ENCODE data around the gene ULK2. TPM values are rescaled to one million over a fixed set of nuclear protein-coding genes. Genes with fewer than 3 reads are reported as not detected.
"Not testable (repeated sequence)": the region's sequence is repeated elsewhere in the genome, so short reads cannot be mapped to it uniquely, and the experiment has no call there.

Gene ULK2
- total RNA-seq (2014; rRNA removed; shearing (Covaris generic)) = 5.5 and 7.3 TPM in 2 replicates

- peak within 1 kb of the TSS; percentile 86 for H3K4me3 ChIP-seq
- peaks cover 18% of the 10 kb centered on the region for H3K4me1 ChIP-seq (replicated peaks)
- DNase-seq (ENCODE audit: low read depth in 1 of 2, low spot score in 2 of 2) = peak; percentile 50 to 55
- H3K27me3 ChIP-seq (replicated peaks) = no peaks in the 10 kb centered on the region
- peak within 1 kb of the TSS; percentile 53 for H3K27ac ChIP-seq
- peaks cover 7% of the 10 kb centered on the region for H3K9me3 ChIP-seq (replicated peaks)
- peaks cover 11% of the 10 kb centered on the region for H3K36me3 ChIP-seq
Observed at GRCh38 chr17:19867329-19868078, at the start of gene ULK2. Gene ULK2 (minus strand): TSS chr17:19867936. CDS start chr17:19867417, 519 bp downstream.

DNA sequence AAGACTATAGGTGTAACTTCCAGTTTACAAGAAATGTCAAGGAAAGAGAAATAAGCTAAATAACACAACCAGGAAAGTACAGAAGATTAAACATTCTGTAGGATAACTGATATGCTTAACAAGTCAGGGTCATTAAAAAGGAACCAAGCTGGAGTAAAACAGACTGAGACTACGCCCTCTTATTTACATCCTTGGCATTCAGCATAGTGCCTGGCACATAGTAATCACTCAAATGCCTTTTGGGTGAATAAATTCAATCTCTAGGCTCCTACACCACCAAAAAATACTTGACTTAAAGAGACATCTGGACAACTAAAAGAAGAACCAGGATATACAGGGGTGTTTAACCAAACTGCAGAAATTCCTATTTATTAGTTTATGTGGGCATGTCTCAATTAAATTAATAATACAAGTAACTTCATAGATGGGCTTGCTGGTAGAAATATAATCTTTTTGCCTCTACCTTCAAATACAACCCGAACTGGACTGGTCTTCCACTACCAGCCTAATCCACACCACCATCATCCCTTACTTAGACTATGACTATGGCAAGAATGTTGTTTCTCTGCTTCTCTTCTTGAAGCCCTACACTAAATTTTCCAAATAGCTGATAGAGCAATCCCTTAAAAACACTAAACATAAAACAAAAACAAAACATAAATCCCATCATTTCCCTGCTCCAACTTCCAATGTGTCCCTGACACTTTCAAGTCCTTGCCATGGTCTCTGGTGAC lies 47.7 kb upstream of the ULK2 start:
- H3K36me3 ChIP-seq = peaks cover 66% of the 10 kb centered on the region
- DNase-seq (ENCODE audit: low read depth in 1 of 2, low spot score in 2 of 2) = no peak

DNA sequence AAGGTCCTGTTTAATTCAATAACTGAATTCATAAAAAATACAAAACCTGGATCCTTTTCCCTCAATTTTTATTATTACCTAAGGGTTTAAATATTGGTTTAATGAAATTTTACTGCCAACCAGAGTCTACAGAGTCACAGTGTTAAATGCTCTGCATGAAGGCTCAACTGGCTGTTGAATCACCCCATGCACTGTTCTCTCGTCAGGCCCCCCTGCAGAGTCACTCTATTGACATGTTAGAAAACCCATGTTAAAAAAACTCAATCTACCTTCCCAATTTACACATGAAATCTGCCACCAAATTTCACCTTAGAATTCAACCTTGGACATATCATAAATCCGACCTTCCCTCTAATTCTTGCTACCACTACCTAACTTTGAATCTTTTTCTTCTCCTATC lies 43.3 kb upstream of the ULK2 start:
- H3K4me1 ChIP-seq (replicated peaks) = no peaks in the 10 kb centered on the region
- DNase-seq (ENCODE audit: low read depth in 1 of 2, low spot score in 2 of 2) = no peak
- H3K4me3 ChIP-seq = no peak overlapping the region
- H3K27ac ChIP-seq = no peak overlapping the region
- H3K9me3 ChIP-seq (replicated peaks) = no peaks in the 10 kb centered on the region
- H3K27me3 ChIP-seq (replicated peaks) = no peaks in the 10 kb centered on the region
- peaks cover 78% of the 10 kb centered on the region for H3K36me3 ChIP-seq

More for the DNA sequence above, 47.7 kb upstream of the ULK2 start:
- H3K9me3 ChIP-seq (replicated peaks) = no peaks in the 10 kb centered on the region
- no peak overlapping the region for H3K4me3 ChIP-seq
- no peak overlapping the region for H3K27ac ChIP-seq
- H3K27me3 ChIP-seq (replicated peaks) = no peaks in the 10 kb centered on the region
- no peaks in the 10 kb centered on the region for H3K4me1 ChIP-seq (replicated peaks)

DNA sequence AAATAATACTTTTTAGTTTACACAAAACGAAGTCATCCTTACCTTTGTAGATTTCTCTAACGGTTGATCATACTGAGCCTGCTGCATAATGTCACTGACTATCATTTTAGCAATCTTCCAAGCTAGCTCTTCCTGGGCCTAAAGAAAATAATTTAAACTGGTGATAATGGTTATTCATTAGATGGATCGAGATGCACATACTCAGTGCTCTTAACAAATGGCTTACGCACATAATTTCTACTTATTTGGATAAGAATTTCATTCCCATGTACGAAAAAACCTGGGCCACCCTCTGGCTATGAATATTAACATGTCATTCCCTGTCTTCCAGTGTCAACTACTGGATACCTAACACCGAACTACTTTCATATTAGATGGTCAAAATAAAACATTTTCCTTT lies 41.4 kb upstream of the ULK2 start:
- H3K4me3 ChIP-seq = no peak overlapping the region
- no peaks in the 10 kb centered on the region for H3K27me3 ChIP-seq (replicated peaks)
- H3K9me3 ChIP-seq (replicated peaks) = no peaks in the 10 kb centered on the region
- H3K4me1 ChIP-seq (replicated peaks) = no peaks in the 10 kb centered on the region; the same call in 1 of the 2 replicates
- no peak overlapping the region for H3K27ac ChIP-seq
- DNase-seq (ENCODE audit: low read depth in 1 of 2, low spot score in 2 of 2) = no peak
- H3K36me3 ChIP-seq = peaks cover 79% of the 10 kb centered on the region

DNA sequence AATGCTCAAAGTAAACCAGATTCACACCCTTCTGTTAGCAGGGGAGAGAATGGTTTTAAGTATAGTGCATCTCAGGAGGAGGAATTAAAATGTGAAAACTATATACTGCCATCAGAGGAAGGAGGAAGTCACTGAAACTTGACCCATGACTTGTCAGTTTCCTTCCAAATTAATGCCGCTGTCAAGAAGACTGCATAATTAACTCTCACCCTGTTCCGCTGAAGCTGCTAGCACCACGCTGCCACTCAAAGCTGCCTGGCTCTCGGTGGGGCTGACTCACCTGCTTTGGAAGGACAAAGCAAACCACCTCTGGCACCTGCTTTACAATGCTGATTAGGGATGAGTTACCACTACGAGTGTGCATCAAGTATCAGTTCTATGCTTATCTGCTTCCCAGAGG lies 37.8 kb upstream of the ULK2 start:
- no peaks in the 10 kb centered on the region for H3K9me3 ChIP-seq (replicated peaks)
- H3K36me3 ChIP-seq = peaks cover 74% of the 10 kb centered on the region
- no peaks in the 10 kb centered on the region for H3K27me3 ChIP-seq (replicated peaks)
- no peak overlapping the region for H3K27ac ChIP-seq
- peaks cover 6% of the 10 kb centered on the region for H3K4me1 ChIP-seq (replicated peaks)
- no peak for DNase-seq (ENCODE audit: low read depth in 1 of 2, low spot score in 2 of 2)
- H3K4me3 ChIP-seq = no peak overlapping the region

GRCh38 chr17:19904924-19905323 lies 37.2 kb upstream of the ULK2 start:
- Histone ChIP-seq H3K27me3 (replicated peaks) (no peaks in the 10 kb centered on the region), H3K4me1 (replicated peaks) (peaks cover 6% of the 10 kb centered on the region), H3K9me3 (replicated peaks) (no peaks in the 10 kb centered on the region), H3K4me3 (no peak overlapping the region), H3K27ac (no peak overlapping the region), H3K36me3 (peaks cover 75% of the 10 kb centered on the region)
- no peak for DNase-seq (ENCODE audit: low read depth in 1 of 2, low spot score in 2 of 2)

DNA sequence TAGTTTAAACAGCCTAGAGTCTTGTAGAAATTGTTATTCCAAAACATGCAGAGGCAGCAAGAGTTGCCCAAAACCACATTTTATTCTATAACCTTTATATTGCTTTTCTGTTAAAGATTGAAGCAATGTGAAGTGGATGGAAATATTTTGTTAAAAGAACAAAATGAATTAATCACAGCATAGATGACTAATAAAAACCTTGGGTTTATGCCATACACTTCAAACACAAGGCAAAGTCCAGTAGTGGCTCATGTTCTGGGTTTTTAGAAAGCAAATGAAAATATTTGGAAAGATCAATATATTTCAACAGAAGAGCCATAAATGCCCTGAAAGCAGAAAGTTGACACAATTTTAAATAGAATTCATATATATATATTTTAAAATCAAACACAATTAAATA lies 36.7 kb upstream of the ULK2 start:
- H3K27ac ChIP-seq = no peak overlapping the region
- peaks cover 6% of the 10 kb centered on the region for H3K4me1 ChIP-seq (replicated peaks)
- H3K4me3 ChIP-seq = no peak overlapping the region
- no peaks in the 10 kb centered on the region for H3K27me3 ChIP-seq (replicated peaks)
- H3K36me3 ChIP-seq = peaks cover 70% of the 10 kb centered on the region
- H3K9me3 ChIP-seq (replicated peaks) = no peaks in the 10 kb centered on the region
- DNase-seq (ENCODE audit: low read depth in 1 of 2, low spot score in 2 of 2) = no peak

DNA sequence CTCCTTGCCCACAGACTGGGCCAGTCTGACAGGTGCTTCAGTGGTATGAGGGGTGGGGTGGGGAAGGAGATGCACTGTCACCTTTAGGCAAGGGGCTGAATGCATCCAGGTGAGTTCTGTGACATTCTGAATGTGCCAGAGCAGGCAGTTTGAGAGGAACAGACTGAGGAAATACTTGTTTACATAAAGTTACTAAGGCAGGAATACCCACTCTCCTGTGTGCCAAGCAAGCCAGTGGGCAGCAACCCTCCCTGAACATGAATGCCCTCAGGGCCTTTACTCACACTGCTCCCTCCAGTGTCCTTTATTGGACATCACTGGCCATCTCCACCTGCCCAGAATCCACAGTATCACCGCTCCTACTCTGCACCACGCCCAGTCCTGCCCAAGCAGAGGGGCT lies 33.1 kb upstream of the ULK2 start:
- no peaks in the 10 kb centered on the region for H3K27me3 ChIP-seq (replicated peaks)
- H3K27ac ChIP-seq = no peak overlapping the region
- H3K36me3 ChIP-seq = peaks cover 37% of the 10 kb centered on the region
- no peaks in the 10 kb centered on the region for H3K9me3 ChIP-seq (replicated peaks)
- no peak overlapping the region for H3K4me3 ChIP-seq
- no peak for DNase-seq (ENCODE audit: low read depth in 1 of 2, low spot score in 2 of 2)
- H3K4me1 ChIP-seq (replicated peaks) = peaks cover 29% of the 10 kb centered on the region

DNA sequence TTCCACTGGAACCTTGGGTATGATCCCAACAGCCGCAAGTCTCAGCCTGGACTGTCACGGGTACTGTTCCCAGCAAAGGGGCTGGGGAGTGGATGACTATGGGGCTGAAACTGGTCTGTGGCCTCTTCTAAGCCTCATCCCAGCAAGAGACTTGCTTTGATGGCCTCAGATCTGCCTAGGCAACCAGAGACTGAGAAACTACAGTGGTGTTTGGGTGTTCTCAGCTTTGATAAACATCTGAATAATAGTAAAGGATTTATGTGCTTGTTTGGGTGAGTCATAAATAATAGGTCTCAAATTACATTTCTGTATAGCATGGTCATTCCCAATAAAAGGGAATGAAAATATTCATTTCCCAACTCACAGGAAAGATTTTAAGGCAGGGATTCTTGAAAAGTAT lies 30.2 kb upstream of the ULK2 start:
- Histone ChIP-seq H3K36me3 (peaks cover 12% of the 10 kb centered on the region), H3K4me3 (no peak overlapping the region), H3K9me3 (replicated peaks) (no peaks in the 10 kb centered on the region), H3K4me1 (replicated peaks) (peaks cover 23% of the 10 kb centered on the region), H3K27ac (peak overlapping the region; percentile 75), H3K27me3 (replicated peaks) (no peaks in the 10 kb centered on the region)
- DNase-seq (ENCODE audit: low read depth in 1 of 2, low spot score in 2 of 2) = peak; percentile 66 to 83

DNA sequence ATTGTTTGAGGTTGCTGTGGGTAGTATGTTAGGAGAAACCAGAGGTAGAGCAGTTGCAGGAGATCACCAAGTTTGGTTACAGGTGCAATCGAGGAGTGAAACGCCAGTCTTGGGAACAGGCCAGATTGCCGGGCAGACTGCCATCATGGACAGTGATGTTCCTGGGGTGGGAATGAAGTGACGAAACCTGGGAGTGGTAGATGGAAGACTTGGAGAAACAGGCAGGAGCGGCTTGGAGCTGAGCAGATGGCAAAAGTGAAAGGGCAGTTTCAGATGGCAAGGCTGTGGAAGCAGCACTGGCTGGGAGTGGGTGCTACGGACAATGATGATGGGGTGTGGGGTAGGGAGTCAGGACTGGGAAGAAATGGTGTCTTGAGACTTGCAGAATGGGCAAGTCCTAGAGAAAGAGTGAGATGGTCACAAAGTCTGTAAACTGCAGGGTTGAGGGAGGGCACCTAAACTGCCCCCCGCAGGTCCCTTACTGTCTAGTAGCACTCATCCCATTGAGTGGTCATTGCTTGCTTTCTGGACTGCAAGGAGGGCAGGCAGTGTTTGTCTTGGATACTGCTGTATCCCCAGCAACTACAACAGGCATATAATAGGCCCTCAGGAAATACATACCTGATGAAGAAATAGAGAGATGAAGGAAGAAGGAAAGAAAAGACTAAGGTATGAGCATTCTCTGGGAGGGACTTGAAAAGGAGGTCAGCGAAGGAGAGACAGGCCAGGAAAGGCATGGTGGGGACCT lies 29.5 kb upstream of the ULK2 start:
- H3K4me1 ChIP-seq (replicated peaks) = peaks cover 23% of the 10 kb centered on the region
- peak in 1 of 2 experiments; percentile 12 for DNase-seq (ENCODE audit: low read depth in 1 of 2, low spot score in 2 of 2)
- H3K9me3 ChIP-seq (replicated peaks) = no peaks in the 10 kb centered on the region
- H3K27me3 ChIP-seq (replicated peaks) = no peaks in the 10 kb centered on the region
- peaks cover 10% of the 10 kb centered on the region; the same call in 1 of the 2 replicates for H3K36me3 ChIP-seq
- H3K4me3 ChIP-seq = no peak overlapping the region
- peak overlapping the region; percentile 75 for H3K27ac ChIP-seq

GRCh38 chr17:19896679-19897078 lies 28.9 kb upstream of the ULK2 start:
- DNase-seq (ENCODE audit: low read depth in 1 of 2, low spot score in 2 of 2) = no peak
- Histone ChIP-seq H3K27ac (no peak overlapping the region), H3K9me3 (replicated peaks) (no peaks in the 10 kb centered on the region), H3K27me3 (replicated peaks) (no peaks in the 10 kb centered on the region), H3K4me3 (no peak overlapping the region), H3K4me1 (replicated peaks) (peaks cover 23% of the 10 kb centered on the region), H3K36me3 (peaks cover 8% of the 10 kb centered on the region; the same call in 1 of the 2 replicates)

DNA sequence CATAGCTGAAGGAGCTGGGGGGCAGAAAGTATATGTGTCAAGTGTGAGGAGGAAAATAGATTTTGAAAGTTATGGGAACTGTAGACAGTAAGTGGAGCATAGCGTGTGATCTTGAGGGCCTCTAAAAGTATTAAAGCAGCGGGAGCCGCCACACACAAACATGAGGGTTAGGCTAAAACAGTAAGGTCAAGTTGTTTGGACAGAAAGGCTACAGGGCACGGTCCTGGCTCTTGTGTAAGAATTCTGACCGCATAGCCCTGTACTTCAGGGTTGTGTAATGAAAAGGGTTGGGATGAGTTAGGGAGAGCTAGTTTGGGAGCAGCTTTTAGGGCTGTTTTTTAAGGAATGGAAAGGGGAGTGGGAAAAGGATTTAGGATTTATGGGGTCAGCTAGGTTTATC lies 22.8 kb upstream of the ULK2 start:
- not testable (repeated sequence) for H3K4me1 ChIP-seq (replicated peaks); H3K27ac ChIP-seq; H3K27me3 ChIP-seq (replicated peaks); H3K36me3 ChIP-seq; H3K9me3 ChIP-seq (replicated peaks); DNase-seq (ENCODE audit: low read depth in 1 of 2, low spot score in 2 of 2); H3K4me3 ChIP-seq

- H3K9me3 ChIP-seq (replicated peaks); H3K36me3 ChIP-seq; H3K27ac ChIP-seq; H3K27me3 ChIP-seq (replicated peaks); DNase-seq (ENCODE audit: low read depth in 1 of 2, low spot score in 2 of 2); H3K4me1 ChIP-seq (replicated peaks); H3K4me3 ChIP-seq: not testable (repeated sequence)
Observed at GRCh38 chr17:19890001-19890400, 22.3 kb upstream of the ULK2 start.

- no peaks in the 10 kb centered on the region for H3K4me1 ChIP-seq (replicated peaks)
- no peak overlapping the region for H3K4me3 ChIP-seq
- DNase-seq (ENCODE audit: low read depth in 1 of 2, low spot score in 2 of 2) = no peak
- no peaks in the 10 kb centered on the region for H3K9me3 ChIP-seq (replicated peaks)
- no peak overlapping the region for H3K27ac ChIP-seq
- no peaks in the 10 kb centered on the region for H3K27me3 ChIP-seq (replicated peaks)
- H3K36me3 ChIP-seq = no peaks in the 10 kb centered on the region
Observed at GRCh38 chr17:19886116-19886515, 18.4 kb upstream of the ULK2 start.

All from SJSA1 (cell line).